Superior temporal gyrus (tissue), 1 donor: Measurements from ENCODE around the gene CCDC179.
A peak's percentile ranks its signal among the peaks of the same experiment; 100 is the strongest.

ENCODE experiments used
- DNase-seq: peaks from one replicate; pipeline ENCODE4 v3.0.0-alpha.2; 2016; ENCODE audit errors: extremely low spot score

Gene CCDC179

GRCh38 chr11:22860241-22860640, at the start of gene CCDC179:
Gene CCDC179 (minus strand): TSS chr11:22860474. CDS start chr11:22860421, 53 bp downstream.
- DNase-seq = no peak

- DNase-seq = no peak
Observed at GRCh38 chr11:22903782-22904181, 43.5 kb upstream of the CCDC179 start.

- DNase-seq = no peak
Observed at GRCh38 chr11:22901603-22902002, 41.3 kb upstream of the CCDC179 start.

GRCh38 chr11:22900764-22901486, 40.7 kb upstream of the CCDC179 start:
- DNase-seq = no peak

- no peak for DNase-seq
Observed at GRCh38 chr11:22898036-22898435, 37.8 kb upstream of the CCDC179 start.

GRCh38 chr11:22890227-22890626, 30.0 kb upstream of the CCDC179 start:
- no peak for DNase-seq

- DNase-seq = no peak
Observed at GRCh38 chr11:22884217-22884616, 23.9 kb upstream of the CCDC179 start.

- no peak for DNase-seq
Observed at GRCh38 chr11:22879630-22880029, 19.4 kb upstream of the CCDC179 start.

GRCh38 chr11:22878604-22879003, 18.3 kb upstream of the CCDC179 start:
- DNase-seq = no peak

- no peak for DNase-seq
Observed at GRCh38 chr11:22878039-22878438, 17.8 kb upstream of the CCDC179 start.

GRCh38 chr11:22875869-22876473, 15.7 kb upstream of the CCDC179 start:
- peak; percentile 96 for DNase-seq

GRCh38 chr11:22869325-22869724, 9.1 kb upstream of the CCDC179 start:
- DNase-seq = no peak

- DNase-seq = no peak
Observed at GRCh38 chr11:22859756-22860155, 518 bp downstream of the CCDC179 start.

- no peak for DNase-seq
Observed at GRCh38 chr11:22851477-22851876, 8.8 kb downstream of the CCDC179 start.

GRCh38 chr11:22846726-22847125, 13.5 kb downstream of the CCDC179 start:
- DNase-seq = no peak

- DNase-seq = no peak
Observed at GRCh38 chr11:22832315-22833015, 27.8 kb downstream of the CCDC179 start.

GRCh38 chr11:22830082-22830414, 30.2 kb downstream of the CCDC179 start:
- DNase-seq = no peak

- peak; percentile 95 for DNase-seq
Observed at GRCh38 chr11:22829231-22830081, 30.8 kb downstream of the CCDC179 start, which contains the start of gene SVIP. Gene SVIP (minus strand): TSS chr11:22829801. CDS start chr11:22829748, 53 bp downstream.

- DNase-seq = no peak
Observed at GRCh38 chr11:22828373-22828772, 31.9 kb downstream of the CCDC179 start.

- DNase-seq = no peak
Observed at GRCh38 chr11:22822203-22822602, 38.1 kb downstream of the CCDC179 start.

- DNase-seq = no peak
Observed at GRCh38 chr11:22809893-22810292, 50.4 kb downstream of the CCDC179 start.
